Measurements from ENCODE around the gene KNL1. TPM values are rescaled to one million over a fixed set of nuclear protein-coding genes. Genes with fewer than 3 reads are reported as not detected.

The KNL1 gene
- total and polyA plus RNA-seq, 10 of the 15 experiments (the other 5 are each of a cell fraction or from before 2014, with no cell fraction given), result 10.9 to 55.5 (median 28.4) TPM

DNA sequence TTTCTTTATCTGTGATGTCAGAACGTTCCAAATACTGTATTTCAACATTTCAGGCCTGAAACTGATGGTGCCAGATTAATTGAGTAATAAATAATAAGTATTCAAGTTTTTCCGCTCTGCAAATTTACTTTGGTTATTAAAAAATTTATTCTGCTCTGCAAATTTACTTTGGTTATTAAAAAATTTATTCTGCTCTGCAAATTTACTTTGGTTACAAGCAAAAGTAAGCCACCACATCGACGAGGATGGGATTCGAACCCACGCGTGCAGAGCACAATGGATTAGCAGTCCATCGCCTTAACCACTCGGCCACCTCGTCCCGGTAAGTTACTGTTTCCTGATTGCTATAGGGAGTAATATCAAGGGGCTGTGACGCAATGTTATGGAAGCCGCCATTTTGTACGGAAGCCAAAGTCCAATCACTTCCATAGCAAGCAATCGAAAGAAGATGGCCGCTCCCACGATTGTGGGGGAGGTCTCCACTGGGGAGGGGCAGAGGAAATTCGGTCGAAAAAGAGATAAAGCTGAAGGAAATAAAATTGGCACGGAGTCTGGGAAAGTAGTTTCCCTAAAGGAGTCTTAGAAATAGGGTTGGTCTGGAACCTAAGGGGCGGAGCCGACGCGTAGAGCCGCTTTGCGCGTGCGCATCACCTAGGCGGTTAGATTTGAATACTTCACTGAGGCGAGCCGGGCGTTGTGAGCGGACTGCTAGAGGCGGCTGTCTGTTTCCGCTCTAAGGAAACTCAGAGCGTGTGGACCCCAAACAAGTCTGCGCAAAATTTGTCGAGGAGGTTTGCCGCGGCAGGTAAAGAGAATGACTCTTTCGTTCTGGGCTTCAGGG, at the start of gene KNL1 (continued):
- TF ChIP-seq, protein P1, sequence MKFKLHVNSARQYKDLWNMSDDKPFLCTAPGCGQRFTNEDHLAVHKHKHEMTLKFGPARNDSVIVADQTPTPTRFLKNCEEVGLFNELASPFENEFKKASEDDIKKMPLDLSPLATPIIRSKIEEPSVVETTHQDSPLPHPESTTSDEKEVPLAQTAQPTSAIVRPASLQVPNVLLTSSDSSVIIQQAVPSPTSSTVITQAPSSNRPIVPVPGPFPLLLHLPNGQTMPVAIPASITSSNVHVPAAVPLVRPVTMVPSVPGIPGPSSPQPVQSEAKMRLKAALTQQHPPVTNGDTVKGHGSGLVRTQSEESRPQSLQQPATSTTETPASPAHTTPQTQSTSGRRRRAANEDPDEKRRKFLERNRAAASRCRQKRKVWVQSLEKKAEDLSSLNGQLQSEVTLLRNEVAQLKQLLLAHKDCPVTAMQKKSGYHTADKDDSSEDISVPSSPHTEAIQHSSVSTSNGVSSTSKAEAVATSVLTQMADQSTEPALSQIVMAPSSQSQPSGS (IDR thresholded peaks at IDR 0.05; ENCODE audit: low read length), result peak; percentile 89
- TF ChIP-seq, protein P2, sequence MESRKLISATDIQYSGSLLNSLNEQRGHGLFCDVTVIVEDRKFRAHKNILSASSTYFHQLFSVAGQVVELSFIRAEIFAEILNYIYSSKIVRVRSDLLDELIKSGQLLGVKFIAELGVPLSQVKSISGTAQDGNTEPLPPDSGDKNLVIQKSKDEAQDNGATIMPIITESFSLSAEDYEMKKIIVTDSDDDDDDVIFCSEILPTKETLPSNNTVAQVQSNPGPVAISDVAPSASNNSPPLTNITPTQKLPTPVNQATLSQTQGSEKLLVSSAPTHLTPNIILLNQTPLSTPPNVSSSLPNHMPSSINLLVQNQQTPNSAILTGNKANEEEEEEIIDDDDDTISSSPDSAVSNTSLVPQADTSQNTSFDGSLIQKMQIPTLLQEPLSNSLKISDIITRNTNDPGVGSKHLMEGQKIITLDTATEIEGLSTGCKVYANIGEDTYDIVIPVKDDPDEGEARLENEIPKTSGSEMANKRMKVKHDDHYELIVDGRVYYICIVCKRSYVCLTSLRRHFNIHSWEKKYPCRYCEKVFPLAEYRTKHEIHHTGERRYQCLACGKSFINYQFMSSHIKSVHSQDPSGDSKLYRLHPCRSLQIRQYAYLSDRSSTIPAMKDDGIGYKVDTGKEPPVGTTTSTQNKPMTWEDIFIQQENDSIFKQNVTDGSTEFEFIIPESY (IDR thresholded peaks at IDR 0.05), result no peak
- no peak for TF ChIP-seq BCL11A (IDR thresholded peaks at IDR 0.05; ENCODE audit: low read depth, low read length)
- TF ChIP-seq ATF7 (IDR thresholded peaks at IDR 0.05; ENCODE audit: low read depth), result peak; percentile 97
- TF ChIP-seq NR2C1 (IDR thresholded peaks at IDR 0.05), result peak; percentile 86
- no peak for TF ChIP-seq KAT2A (conservative IDR thresholded peaks at IDR 0.05; ENCODE audit: control insufficient read depth, low read depth, low read length)
- peak; percentile 78 for TF ChIP-seq HCFC1 (IDR thresholded peaks at IDR 0.05; ENCODE audit: low read length)
- TF ChIP-seq, protein P3, sequence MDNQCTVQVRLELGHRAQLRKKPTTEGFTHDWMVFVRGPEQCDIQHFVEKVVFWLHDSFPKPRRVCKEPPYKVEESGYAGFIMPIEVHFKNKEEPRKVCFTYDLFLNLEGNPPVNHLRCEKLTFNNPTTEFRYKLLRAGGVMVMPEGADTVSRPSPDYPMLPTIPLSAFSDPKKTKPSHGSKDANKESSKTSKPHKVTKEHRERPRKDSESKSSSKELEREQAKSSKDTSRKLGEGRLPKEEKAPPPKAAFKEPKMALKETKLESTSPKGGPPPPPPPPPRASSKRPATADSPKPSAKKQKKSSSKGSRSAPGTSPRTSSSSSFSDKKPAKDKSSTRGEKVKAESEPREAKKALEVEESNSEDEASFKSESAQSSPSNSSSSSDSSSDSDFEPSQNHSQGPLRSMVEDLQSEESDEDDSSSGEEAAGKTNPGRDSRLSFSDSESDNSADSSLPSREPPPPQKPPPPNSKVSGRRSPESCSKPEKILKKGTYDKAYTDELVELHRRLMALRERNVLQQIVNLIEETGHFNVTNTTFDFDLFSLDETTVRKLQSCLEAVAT (IDR thresholded peaks at IDR 0.05), result peak; percentile 67; the same call in 1 of the 2 replicates
- TF ChIP-seq IKZF1 (conservative IDR thresholded peaks at IDR 0.05), result peak; percentile 50; the same call in 1 of the 2 replicates
- 0 out of 2 replicates have a peak, but pooled peaks have one; percentile 27 for TF ChIP-seq POLR2AphosphoS2 (IDR thresholded peaks at IDR 0.05; ENCODE audit: low read depth, low read length)
- TF ChIP-seq, protein P4, sequence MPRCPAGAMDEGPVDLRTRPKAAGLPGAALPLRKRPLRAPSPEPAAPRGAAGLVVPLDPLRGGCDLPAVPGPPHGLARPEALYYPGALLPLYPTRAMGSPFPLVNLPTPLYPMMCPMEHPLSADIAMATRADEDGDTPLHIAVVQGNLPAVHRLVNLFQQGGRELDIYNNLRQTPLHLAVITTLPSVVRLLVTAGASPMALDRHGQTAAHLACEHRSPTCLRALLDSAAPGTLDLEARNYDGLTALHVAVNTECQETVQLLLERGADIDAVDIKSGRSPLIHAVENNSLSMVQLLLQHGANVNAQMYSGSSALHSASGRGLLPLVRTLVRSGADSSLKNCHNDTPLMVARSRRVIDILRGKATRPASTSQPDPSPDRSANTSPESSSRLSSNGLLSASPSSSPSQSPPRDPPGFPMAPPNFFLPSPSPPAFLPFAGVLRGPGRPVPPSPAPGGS (IDR thresholded peaks at IDR 0.05; ENCODE audit: borderline replicate concordance, insufficient read depth, low read depth, low read length, poor library complexity, severe bottlenecking), result no peak
- TF ChIP-seq YY1 (IDR thresholded peaks at IDR 0.05; ENCODE audit: low read depth, low read length), result peak; percentile 100
- TF ChIP-seq, protein P5, sequence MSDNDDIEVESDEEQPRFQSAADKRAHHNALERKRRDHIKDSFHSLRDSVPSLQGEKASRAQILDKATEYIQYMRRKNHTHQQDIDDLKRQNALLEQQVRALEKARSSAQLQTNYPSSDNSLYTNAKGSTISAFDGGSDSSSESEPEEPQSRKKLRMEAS (IDR thresholded peaks at IDR 0.05; ENCODE audit: low read depth, low read length), result peak; percentile 94
- peak; percentile 47 for TF ChIP-seq IRF4 (IDR thresholded peaks at IDR 0.05; ENCODE audit: low read depth, low read length)
- TF ChIP-seq BHLHE40 (IDR thresholded peaks at IDR 0.05; ENCODE audit: borderline replicate concordance in 1 of 2, low read depth in 2 of 2, low read length in 1 of 2), result peak in 1 of 2 experiments; percentile 58; a peak in 1 of 4 replicates
- TF ChIP-seq MTA3 (IDR thresholded peaks at IDR 0.05; ENCODE audit: borderline replicate concordance, low read length), result peak; percentile 57; the same call in 1 of the 2 replicates
- TF ChIP-seq, protein P6, sequence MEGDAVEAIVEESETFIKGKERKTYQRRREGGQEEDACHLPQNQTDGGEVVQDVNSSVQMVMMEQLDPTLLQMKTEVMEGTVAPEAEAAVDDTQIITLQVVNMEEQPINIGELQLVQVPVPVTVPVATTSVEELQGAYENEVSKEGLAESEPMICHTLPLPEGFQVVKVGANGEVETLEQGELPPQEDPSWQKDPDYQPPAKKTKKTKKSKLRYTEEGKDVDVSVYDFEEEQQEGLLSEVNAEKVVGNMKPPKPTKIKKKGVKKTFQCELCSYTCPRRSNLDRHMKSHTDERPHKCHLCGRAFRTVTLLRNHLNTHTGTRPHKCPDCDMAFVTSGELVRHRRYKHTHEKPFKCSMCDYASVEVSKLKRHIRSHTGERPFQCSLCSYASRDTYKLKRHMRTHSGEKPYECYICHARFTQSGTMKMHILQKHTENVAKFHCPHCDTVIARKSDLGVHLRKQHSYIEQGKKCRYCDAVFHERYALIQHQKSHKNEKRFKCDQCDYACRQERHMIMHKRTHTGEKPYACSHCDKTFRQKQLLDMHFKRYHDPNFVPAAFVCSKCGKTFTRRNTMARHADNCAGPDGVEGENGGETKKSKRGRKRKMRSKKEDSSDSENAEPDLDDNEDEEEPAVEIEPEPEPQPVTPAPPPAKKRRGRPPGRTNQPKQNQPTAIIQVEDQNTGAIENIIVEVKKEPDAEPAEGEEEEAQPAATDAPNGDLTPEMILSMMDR (IDR thresholded peaks at IDR 0.05 in 2 of 3, conservative IDR thresholded peaks at IDR 0.05 in 1 of 3; ENCODE audit: control insufficient read depth in 2 of 3, extremely low read depth in 1 of 3, insufficient read depth in 1 of 3, low read depth in 3 of 3, low read length in 3 of 3), result no peak
- no peak for TF ChIP-seq ZNF207 (IDR thresholded peaks at IDR 0.05; ENCODE audit: borderline replicate concordance)
- no peak for TF ChIP-seq STAT1 (conservative IDR thresholded peaks at IDR 0.05)

All from GM12878 (cell line).